H9 (cell line): ENCODE measurements around the gene ARHGAP15. TPM values are rescaled to one million over a fixed set of nuclear protein-coding genes. Genes with fewer than 3 reads are reported as not detected.

Experiments
- DNase-seq: peaks from one replicate; pipeline ENCODE4 v3.0.0-alpha.2; 2017
- H2AFZ ChIP-seq: one replicate; pipeline ENCODE4 v1.6.1; 2013; ENCODE audit warnings: mild to moderate bottlenecking, low read length, control low read depth, moderate library complexity
- H2AK5ac ChIP-seq: 2 replicates; pipeline ENCODE4 v1.6.1; 2013; ENCODE audit warnings: low read length, control low read depth, mixed read lengths; ENCODE audit not compliant: insufficient read length
- H2BK120ac ChIP-seq: one replicate; pipeline ENCODE4 v1.6.1; 2013; ENCODE audit warnings: low read depth, mild to moderate bottlenecking, low read length, control low read depth, inconsistent platforms; ENCODE audit not compliant: poor library complexity, severe bottlenecking
- H2BK12ac ChIP-seq: 2 replicates; pipeline ENCODE4 v1.6.1; 2013; ENCODE audit warnings: low read length, control low read depth, mixed read lengths, low read depth; ENCODE audit not compliant: insufficient read length
- H2BK15ac ChIP-seq: 2 replicates; pipeline ENCODE4 v1.6.1; 2013; ENCODE audit warnings: low read depth, low read length, control low read depth
- H2BK20ac ChIP-seq: one replicate; pipeline ENCODE4 v1.6.1; 2013; ENCODE audit warnings: low read depth, mild to moderate bottlenecking, low read length, control low read depth, inconsistent platforms; ENCODE audit not compliant: poor library complexity, severe bottlenecking
- H2BK5ac ChIP-seq: 2 replicates; pipeline ENCODE4 v1.6.1; 2013; ENCODE audit warnings: low read length, control low read depth, mixed read lengths; ENCODE audit not compliant: insufficient read length
- H3K14ac ChIP-seq: 2 replicates; pipeline ENCODE4 v1.6.1; 2013; ENCODE audit warnings: low read length, control low read depth; ENCODE audit not compliant: insufficient read depth
- H3K18ac ChIP-seq: 2 replicates; pipeline ENCODE4 v1.6.1; 2013; ENCODE audit warnings: low read depth, mild to moderate bottlenecking, mixed read lengths, low read length, control low read depth; ENCODE audit not compliant: insufficient read length
- H3K23ac ChIP-seq: 2 replicates; pipeline ENCODE4 v1.6.1; 2013; ENCODE audit warnings: low read length, control low read depth, mixed read lengths, low read depth; ENCODE audit not compliant: insufficient read length
- H3K23me2 ChIP-seq: 2 replicates; pipeline ENCODE4 v1.6.1; 2013; ENCODE audit warnings: low read depth, mild to moderate bottlenecking, mixed read lengths, low read length, control low read depth; ENCODE audit not compliant: insufficient read length, poor library complexity, severe bottlenecking
- H3K27ac ChIP-seq: 2 replicates; pipeline ENCODE4 v1.5.1; 2013; ENCODE audit warnings: low read length, control low read depth, mixed read lengths, low read depth; ENCODE audit not compliant: insufficient read length
- H3K27me3 ChIP-seq: 2 replicates; pipeline ENCODE4 v1.6.1; 2013; ENCODE audit warnings: low read length, control low read depth, inconsistent platforms; ENCODE audit not compliant: insufficient read depth
- H3K4ac ChIP-seq: 2 replicates; pipeline ENCODE4 v1.6.1; 2013; ENCODE audit warnings: low read depth, mild to moderate bottlenecking, control low read depth, inconsistent platforms, low read length, moderate library complexity
- H3K4me1 ChIP-seq: 2 replicates; pipeline ENCODE4 v1.6.1; 2013; ENCODE audit warnings: low read length, control low read depth, inconsistent platforms; ENCODE audit not compliant: insufficient read depth
- H3K4me2 ChIP-seq: 2 replicates; pipeline ENCODE4 v1.6.1; 2013; ENCODE audit warnings: low read length, control low read depth, mixed read lengths; ENCODE audit not compliant: insufficient read length, insufficient read depth
- H3K56ac ChIP-seq: 2 replicates; pipeline ENCODE4 v1.6.1; 2013; ENCODE audit warnings: low read depth, mild to moderate bottlenecking, mixed read lengths, low read length, control low read depth; ENCODE audit not compliant: insufficient read length
- H3K79me1 ChIP-seq: 2 replicates; pipeline ENCODE4 v1.6.1; 2013; ENCODE audit warnings: low read depth, mild to moderate bottlenecking, moderate library complexity, low read length, control low read depth, inconsistent platforms; ENCODE audit not compliant: insufficient read depth, poor library complexity, severe bottlenecking
- H3K79me2 ChIP-seq: 2 replicates; pipeline ENCODE4 v1.6.1; 2013; ENCODE audit warnings: low read length, control low read depth, inconsistent platforms; ENCODE audit not compliant: insufficient read depth
- H3K9ac ChIP-seq: 2 replicates; pipeline ENCODE4 v1.6.1; 2013; ENCODE audit warnings: low read length, control low read depth, mixed read lengths; ENCODE audit not compliant: insufficient read length; ENCODE audit errors: extremely low read depth
- H3K9me3 ChIP-seq: one replicate; pipeline ENCODE4 v1.6.1; 2013; ENCODE audit warnings: low read depth, low read length, inconsistent platforms; ENCODE audit not compliant: control insufficient read depth
- H3T11ph ChIP-seq: one replicate; pipeline ENCODE4 v1.6.1; 2013; ENCODE audit warnings: mild to moderate bottlenecking, low read length, control low read depth, inconsistent platforms
- H4K20me1 ChIP-seq: one replicate; pipeline ENCODE4 v1.6.1; 2013; ENCODE audit not compliant: control insufficient read depth, insufficient read length, insufficient read depth
- H4K5ac ChIP-seq: 2 replicates; pipeline ENCODE4 v1.6.1; 2013; ENCODE audit warnings: low read depth, mild to moderate bottlenecking, mixed read lengths, low read length, control low read depth; ENCODE audit not compliant: insufficient read length
- H4K8ac ChIP-seq: replicated peaks from 2 replicates; pipeline ENCODE4 v1.6.1; 2013; ENCODE audit warnings: low read length, control low read depth, mixed read lengths, low read depth; ENCODE audit not compliant: insufficient read length
- H4K91ac ChIP-seq: 2 replicates; pipeline ENCODE4 v1.6.1; 2013; ENCODE audit warnings: low read depth, mild to moderate bottlenecking, moderate library complexity, mixed read lengths, low read length, control low read depth; ENCODE audit not compliant: insufficient read length
- H3K27ac Mint-ChIP-seq, 3 experiments: 2 replicates in 2 of 3; 3 replicates in 1 of 3; pipeline ENCODE4 v1.8.0; 2020 to 2021; ENCODE audit warnings: mixed read lengths in 3 of 3, mild to moderate bottlenecking in 1 of 3, moderate library complexity in 1 of 3
- H3K27me3 Mint-ChIP-seq: 2 replicates; pipeline ENCODE4 v1.8.0; 2021; ENCODE audit warnings: low read depth, mild to moderate bottlenecking, moderate library complexity, mixed read lengths
- H3K36me3 Mint-ChIP-seq, 3 experiments: 2 replicates in 2 of 3; 3 replicates in 1 of 3; pipeline ENCODE4 v1.8.0; 2020 to 2021; ENCODE audit warnings: low read depth in 3 of 3, mixed read lengths in 3 of 3; ENCODE audit not compliant: insufficient read depth in 1 of 3
- H3K4me1 Mint-ChIP-seq, 2 experiments: 2 replicates each; pipeline ENCODE4 v1.8.0; 2020; ENCODE audit warnings: mixed read lengths in 2 of 2
- H3K4me3 Mint-ChIP-seq, 2 experiments: 2 replicates in 1 of 2; 3 replicates in 1 of 2; pipeline ENCODE4 v1.8.0; 2020 to 2021; ENCODE audit warnings: mild to moderate bottlenecking in 2 of 2, mixed read lengths in 2 of 2, moderate library complexity in 1 of 2
- H3K9me3 Mint-ChIP-seq, 2 experiments: 2 replicates in 1 of 2; 3 replicates in 1 of 2; pipeline ENCODE4 v1.8.0; 2020; ENCODE audit warnings: mild to moderate bottlenecking in 2 of 2, mixed read lengths in 2 of 2, moderate library complexity in 1 of 2
- CTCF ChIP-seq: fragments of 200-600 bp; sonication (generic); conservative IDR thresholded peaks from 3 replicates; pipeline ENCODE4 v1.8.0; 2021; ENCODE audit warnings: antibody characterized with exemption, mild to moderate bottlenecking
- WGBS: extraction: QIAGEN DNeasy Blood & Tissue Kit; methylation state at CpG from one replicate; pipeline ENCODE4 v1.1.7; 2013; ENCODE audit warnings: missing lambda C conversion rate, low lambda C conversion rate, mixed read lengths; ENCODE audit not compliant: insufficient read length; ENCODE audit errors: extremely low coverage; 5-methylcytosine and 5-hydroxymethylcytosine counted together
- total RNA-seq: library from RNA; stranded (reverse); gene quantifications from 2 replicates; pipeline ENCODE4 v1.2.1, GENCODE V29; 2021

Gene ARHGAP15
- total RNA-seq, 1 experiment from 2014 or later = not detected

- Histone ChIP-seq H3K79me2 (no peaks in the 10 kb centered on the region), H3K9me3 (no peaks in the 10 kb centered on the region), H3K27ac (no peak overlapping the region), H3K14ac (no peak overlapping the region), H2BK15ac (no peak overlapping the region), H2BK5ac (no peak overlapping the region), H3K23ac (no peak overlapping the region), H4K5ac (no peak overlapping the region), H2BK20ac (no peak overlapping the region), H3K18ac (no peak overlapping the region), H4K91ac (no peak overlapping the region), H2BK12ac (no peak overlapping the region), H3T11ph (no peak overlapping the region), H3K27me3 (no peaks in the 10 kb centered on the region), H3K4ac (no peak overlapping the region), H3K4me1 (no peaks in the 10 kb centered on the region), H4K20me1 (no peaks in the 10 kb centered on the region), H2AK5ac (no peak overlapping the region), H2AFZ (no peak overlapping the region), H2BK120ac (no peak overlapping the region), H3K56ac (no peak overlapping the region), H3K79me1 (no peaks in the 10 kb centered on the region), H3K23me2 (no peaks in the 10 kb centered on the region), H3K4me2 (no peak overlapping the region), H4K8ac (no peak overlapping the region), H3K9ac (no peak overlapping the region)
- Mint-ChIP-seq H3K27ac (no peak overlapping the region), H3K4me3 (no peak overlapping the region), H3K9me3 (no peaks in the 10 kb centered on the region), H3K36me3 (no peaks in the 10 kb centered on the region), H3K27me3 (no peaks in the 10 kb centered on the region), H3K4me1 (peaks cover 9 to 10% of the 10 kb centered on the region in 2 experiments)
- TF ChIP-seq CTCF = no peak
- no peak for DNase-seq
- WGBS = no CpG with 5 or more reads among the region's 2 CpGs
These were observed 30.2 kb downstream of the ARHGAP15 start for GRCh38 chr2:143159486-143159840.
